Body of pancreas (tissue), 4 donors: ENCODE results near the gene BPTF. TPM values are rescaled to one million over a fixed set of nuclear protein-coding genes. Genes with fewer than 3 reads are reported as not detected.
A peak's percentile ranks its signal among the peaks of the same experiment; 100 is the strongest.

Source experiments
- ATAC-seq: fragments of 150-250 bp; one replicate; pipeline ENCODE4 v1.9.1; 2016
- DNase-seq, 4 donors: peaks; one replicate each; pipeline ENCODE4 v3.0.0-alpha.2; 2019
- H3K27ac ChIP-seq, 4 donors: fragments of 200-600 bp; sonication (generic); 1 replicate in 3 of 4; 2 replicates in 1 of 4; pipeline versions ENCODE4 v1.5.1 to v1.6.1; 2016 to 2019; ENCODE audit warnings: mild to moderate bottlenecking in 1 of 4, mixed read lengths in 1 of 4, moderate library complexity in 1 of 4
- H3K27me3 ChIP-seq, 2 donors: fragments of 200-600 bp; sonication (generic); one replicate each; pipeline ENCODE4 v1.6.0; 2016; ENCODE audit warnings: mild to moderate bottlenecking in 1 of 2
- H3K36me3 ChIP-seq, 2 donors: fragments of 200-600 bp; sonication (generic); replicated peaks in 1 of 2; 2 replicates each; pipeline ENCODE4 v1.5.1; 2016; ENCODE audit warnings: low read depth in 2 of 2; ENCODE audit not compliant: insufficient read depth in 1 of 2
- H3K4me1 ChIP-seq: fragments of 200-600 bp; sonication (generic); one replicate; pipeline ENCODE4 v1.6.0; 2016
- H3K4me3 ChIP-seq, 2 donors: fragments of 200-600 bp; sonication (generic); 1 replicate in 1 of 2; 2 replicates in 1 of 2; pipeline ENCODE4 v1.5.1; 2016 to 2019
- H3K9me3 ChIP-seq, 3 donors: fragments of 200-600 bp; sonication (generic); 1 replicate in 2 of 3; 2 replicates in 1 of 3; pipeline ENCODE4 v1.5.1; 2016
- POLR2A ChIP-seq, 3 donors: fragments of 450-650 bp; IDR thresholded peaks; one replicate each; pipeline ENCODE4 v1.6.1; 2016; ENCODE audit warnings: antibody characterized with exemption in 3 of 3, mild to moderate bottlenecking in 2 of 3
- WGBS, 2 donors: methylation state at CpG; one replicate each; pipeline ENCODE4 v1.1.5; 2017; 5-methylcytosine and 5-hydroxymethylcytosine counted together
- intact Hi-C: fragments of 100-400 bp; cut with DNase I; formaldehyde crosslinking; loops from one replicate; pipeline ENCODE4 v1.15.1; 2023
- total RNA-seq, 2 donors: library from RNA; depleted of rRNA; stranded (reverse); fragments of >200 nt; gene quantifications; one replicate each; pipeline ENCODE4 v1.1.0, GENCODE V29; 2016
- TF ChIP-seq, protein P1 (sequence below), 7 experiments: fragments of 450-650 bp in 4 of 7; fragments of 200-600 bp in 3 of 7; sonication (generic) in 3 of 7; IDR thresholded peaks; one replicate each; pipeline ENCODE4 v1.5.1; 2016 to 2019; ENCODE audit warnings: antibody characterized with exemption in 7 of 7

The BPTF gene
- total RNA-seq, 2 donors from 2014 or later, result 44.6 to 74.5 TPM

DNA sequence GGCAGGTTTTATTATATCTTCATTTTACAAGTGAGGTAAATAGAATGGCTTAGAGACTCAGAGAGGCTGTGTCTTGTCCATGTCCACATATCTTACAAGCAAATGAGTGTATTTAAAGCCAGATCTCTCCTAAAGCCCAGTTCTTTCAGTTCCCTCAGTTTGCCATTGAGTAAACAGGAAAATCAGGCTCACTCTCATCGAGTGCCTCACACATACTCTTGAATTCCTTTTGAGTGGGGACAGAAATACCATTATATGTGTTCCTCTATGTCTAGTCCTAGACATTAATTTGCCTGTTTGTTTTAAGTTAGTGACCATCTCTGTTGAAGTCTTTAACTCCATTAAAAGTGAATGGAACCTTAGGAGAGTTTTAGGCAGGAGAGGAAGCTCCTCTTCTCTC lies 40.1 kb downstream of the BPTF start:
- 27 to 35% methylated on average over 1 of the region's 1 CpG for WGBS, 2 donors
- ATAC-seq, result no peak
- intact Hi-C loops, result no loop called here
- Histone ChIP-seq H3K4me3 (no peak overlapping the region), H3K27ac (peak overlapping the region in 1 of 4 donors; percentile 21), H3K9me3 (no peaks in the 10 kb centered on the region), H3K4me1 (peaks cover 12% of the 10 kb centered on the region), H3K36me3 (no peaks in the 10 kb centered on the region), H3K27me3 (no peaks in the 10 kb centered on the region)
- no peak for DNase-seq
- TF ChIP-seq, protein P1, sequence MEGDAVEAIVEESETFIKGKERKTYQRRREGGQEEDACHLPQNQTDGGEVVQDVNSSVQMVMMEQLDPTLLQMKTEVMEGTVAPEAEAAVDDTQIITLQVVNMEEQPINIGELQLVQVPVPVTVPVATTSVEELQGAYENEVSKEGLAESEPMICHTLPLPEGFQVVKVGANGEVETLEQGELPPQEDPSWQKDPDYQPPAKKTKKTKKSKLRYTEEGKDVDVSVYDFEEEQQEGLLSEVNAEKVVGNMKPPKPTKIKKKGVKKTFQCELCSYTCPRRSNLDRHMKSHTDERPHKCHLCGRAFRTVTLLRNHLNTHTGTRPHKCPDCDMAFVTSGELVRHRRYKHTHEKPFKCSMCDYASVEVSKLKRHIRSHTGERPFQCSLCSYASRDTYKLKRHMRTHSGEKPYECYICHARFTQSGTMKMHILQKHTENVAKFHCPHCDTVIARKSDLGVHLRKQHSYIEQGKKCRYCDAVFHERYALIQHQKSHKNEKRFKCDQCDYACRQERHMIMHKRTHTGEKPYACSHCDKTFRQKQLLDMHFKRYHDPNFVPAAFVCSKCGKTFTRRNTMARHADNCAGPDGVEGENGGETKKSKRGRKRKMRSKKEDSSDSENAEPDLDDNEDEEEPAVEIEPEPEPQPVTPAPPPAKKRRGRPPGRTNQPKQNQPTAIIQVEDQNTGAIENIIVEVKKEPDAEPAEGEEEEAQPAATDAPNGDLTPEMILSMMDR (IDR thresholded peaks at IDR 0.05), result no peak
- TF ChIP-seq POLR2A (IDR thresholded peaks at IDR 0.05), result no peak

DNA sequence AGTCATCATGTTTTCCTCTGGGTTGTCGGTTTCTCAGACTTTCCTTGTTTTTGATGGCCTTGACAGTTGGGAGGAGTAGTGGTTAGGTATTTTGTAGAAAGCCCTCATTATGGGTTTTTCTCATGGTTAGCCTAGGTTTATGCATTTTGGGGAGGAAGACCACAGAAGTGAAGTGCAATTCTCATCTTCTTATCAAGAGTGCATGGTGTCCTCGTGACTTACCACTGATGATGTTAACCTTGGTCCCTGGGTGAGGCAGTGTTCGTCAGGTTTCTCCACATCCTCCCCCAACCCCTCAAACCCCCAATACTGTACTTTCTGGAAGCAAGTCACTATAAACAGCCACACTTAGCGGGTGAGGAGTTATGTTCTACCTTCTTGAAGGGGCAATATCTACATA lies 42.3 kb downstream of the BPTF start:
- Histone ChIP-seq H3K9me3 (no peaks in the 10 kb centered on the region), H3K4me3 (no peak overlapping the region), H3K27me3 (no peaks in the 10 kb centered on the region), H3K27ac (no peak overlapping the region), H3K4me1 (peaks cover 12% of the 10 kb centered on the region), H3K36me3 (no peaks in the 10 kb centered on the region)
- WGBS, 2 donors, result 83 to 89% methylated on average over 4 of the region's 4 CpGs
- TF ChIP-seq, protein P1 (IDR thresholded peaks at IDR 0.05), result no peak
- TF ChIP-seq POLR2A (IDR thresholded peaks at IDR 0.05), result no peak
- intact Hi-C loops, result no loop called here
- ATAC-seq (no peak), DNase-seq (no peak)

DNA sequence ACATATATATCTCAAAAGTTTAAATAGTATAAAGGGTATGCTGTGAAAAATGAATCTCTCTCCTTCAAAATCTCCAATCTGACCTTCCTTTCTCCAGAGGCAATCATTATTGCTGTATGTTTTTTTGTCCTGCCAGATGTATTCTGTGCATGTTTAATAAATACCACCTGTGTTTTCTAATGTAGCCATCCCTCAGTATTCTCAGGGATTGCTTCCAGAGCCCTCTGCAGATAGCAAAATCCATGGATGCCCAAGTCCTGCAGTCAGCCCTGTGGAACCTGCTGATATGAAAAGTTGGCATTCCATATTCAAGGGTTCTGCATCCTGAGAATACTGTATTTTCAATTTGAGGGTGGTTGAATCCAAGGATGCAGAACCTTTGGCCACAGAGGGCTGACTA lies 42.9 kb downstream of the BPTF start:
- H3K9me3 ChIP-seq, result no peaks in the 10 kb centered on the region
- H3K27me3 ChIP-seq, result no peaks in the 10 kb centered on the region
- H3K4me1 ChIP-seq, result peaks cover 12% of the 10 kb centered on the region
- DNase-seq (no peak), ATAC-seq (no peak)
- no peak overlapping the region for H3K4me3 ChIP-seq
- intact Hi-C loops, result no loop called here
- TF ChIP-seq, protein P1 (IDR thresholded peaks at IDR 0.05), result no peak
- no peak overlapping the region for H3K27ac ChIP-seq
- H3K36me3 ChIP-seq, result no peaks in the 10 kb centered on the region

DNA sequence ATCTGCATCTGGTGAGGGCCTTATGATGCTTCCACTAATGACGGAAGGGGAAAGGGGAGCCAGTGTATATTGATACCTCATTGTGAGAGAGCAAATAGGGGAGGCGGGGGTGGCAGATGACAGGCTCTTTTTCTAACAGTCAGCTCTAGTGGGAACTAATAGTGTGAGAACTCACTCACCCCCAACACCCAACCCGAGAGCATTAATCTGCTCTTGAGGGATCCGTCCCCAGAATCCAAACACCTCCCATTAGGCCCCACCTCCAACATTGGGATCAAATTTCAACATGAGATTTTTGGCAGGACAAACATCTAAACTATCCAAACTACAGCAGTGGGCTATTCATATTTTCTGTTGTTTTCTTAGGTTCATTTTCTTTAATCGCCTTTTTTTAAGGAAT lies 54.4 kb downstream of the BPTF start:
- no peak for TF ChIP-seq POLR2A (IDR thresholded peaks at IDR 0.05)
- Histone ChIP-seq H3K27me3 (no peaks in the 10 kb centered on the region), H3K9me3 (no peaks in the 10 kb centered on the region), H3K4me1 (peaks cover 3% of the 10 kb centered on the region), H3K4me3 (no peak overlapping the region), H3K27ac (no peak overlapping the region), H3K36me3 (peaks cover 0 to 9% of the 10 kb centered on the region in 2 donors)
- intact Hi-C loops, result no loop called here
- 73 to 81% methylated on average over 5 of the region's 5 CpGs for WGBS, 2 donors
- ATAC-seq (no peak), DNase-seq (no peak)

DNA sequence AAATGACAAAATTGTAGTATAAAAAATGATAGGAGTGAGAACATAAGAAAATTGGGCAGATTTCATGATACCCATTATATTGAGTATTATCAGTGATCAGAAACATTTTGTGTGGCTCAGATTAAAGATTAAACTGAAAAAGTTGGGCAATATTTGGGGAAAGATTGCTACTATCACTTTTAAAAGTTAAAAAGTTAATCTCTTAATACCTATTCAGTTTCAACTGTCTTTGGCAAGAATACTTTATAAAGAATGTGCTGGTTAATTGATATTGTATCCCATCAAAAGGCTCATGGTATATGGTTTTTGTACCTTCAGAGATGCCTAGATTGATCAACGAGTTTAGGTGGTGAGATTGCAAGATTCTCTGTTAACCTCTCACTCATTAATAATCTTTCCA lies 55.8 kb downstream of the BPTF start:
- Histone ChIP-seq H3K4me1 (peaks cover 3% of the 10 kb centered on the region), H3K27ac (no peak overlapping the region), H3K27me3 (no peaks in the 10 kb centered on the region), H3K4me3 (no peak overlapping the region), H3K9me3 (no peaks in the 10 kb centered on the region), H3K36me3 (peaks cover 0 to 3% of the 10 kb centered on the region in 2 donors)
- no peak for ATAC-seq
- WGBS, 2 donors, result 40 to 62% methylated on average over 1 of the region's 1 CpG
- no peak for DNase-seq
- TF ChIP-seq POLR2A (IDR thresholded peaks at IDR 0.05), result no peak
- TF ChIP-seq, protein P1 (IDR thresholded peaks at IDR 0.05), result no peak
- intact Hi-C loops, result no loop called here
